GM11168 (cell line): ENCODE measurements around the gene TPRG1.

Experiments
- in situ Hi-C: fragments of 300-500 bp; cut with MboI; formaldehyde crosslinking; loops from one replicate; pipeline ENCODE4 v1.12.0; 2022; ENCODE audit warnings: low sequenced_read_pairs; ENCODE audit not compliant: unreplicated experiment

TPRG1 gene, protein sequence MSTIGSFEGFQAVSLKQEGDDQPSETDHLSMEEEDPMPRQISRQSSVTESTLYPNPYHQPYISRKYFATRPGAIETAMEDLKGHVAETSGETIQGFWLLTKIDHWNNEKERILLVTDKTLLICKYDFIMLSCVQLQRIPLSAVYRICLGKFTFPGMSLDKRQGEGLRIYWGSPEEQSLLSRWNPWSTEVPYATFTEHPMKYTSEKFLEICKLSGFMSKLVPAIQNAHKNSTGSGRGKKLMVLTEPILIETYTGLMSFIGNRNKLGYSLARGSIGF

DNA sequence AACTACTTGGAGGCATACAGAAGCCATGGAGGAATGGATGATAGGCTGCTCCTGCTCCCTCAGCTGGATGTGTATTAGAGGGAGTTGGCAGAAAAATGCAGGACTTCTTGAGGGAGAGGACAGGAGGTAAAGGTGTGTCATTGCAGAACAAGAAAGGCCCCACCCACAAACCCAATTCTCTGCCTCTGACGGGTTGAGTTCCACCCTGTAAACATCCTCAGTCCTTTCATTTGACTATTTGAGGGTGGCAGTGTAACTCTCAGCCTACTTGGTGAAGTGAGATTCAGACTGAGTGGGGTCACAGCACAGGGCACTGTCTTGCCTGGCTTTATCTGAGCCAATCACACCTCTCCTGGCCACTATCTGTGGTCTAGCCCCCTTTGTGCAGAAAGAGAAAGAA, at the start of gene TPRG1:
TPRG1 (plus strand) TSS at position 265 of the 400 bp plus-strand sequence. CDS start 35,414 bp downstream, outside the sequence.
- in situ Hi-C loops, result no loop called here

DNA sequence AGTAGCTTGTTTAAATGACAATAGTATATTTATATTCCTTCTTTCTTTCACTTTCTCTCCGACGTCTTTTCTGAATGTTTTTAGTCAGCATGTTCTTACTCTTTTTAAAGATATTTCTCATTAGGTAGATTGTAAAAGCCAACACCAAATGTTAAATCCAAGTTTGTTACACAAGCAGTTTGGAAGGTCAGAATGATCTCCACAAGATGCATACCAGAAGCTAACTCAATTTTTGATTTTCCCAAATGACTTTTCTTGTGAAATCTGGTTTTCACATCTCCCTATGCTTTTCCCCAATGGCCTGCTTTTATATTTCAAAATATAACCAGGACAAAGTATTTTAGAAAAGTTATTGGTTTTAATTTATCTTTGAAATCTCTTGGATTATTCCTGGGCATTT, 49.7 kb upstream of the TPRG1 start:
- in situ Hi-C loops, result no loop called here

DNA sequence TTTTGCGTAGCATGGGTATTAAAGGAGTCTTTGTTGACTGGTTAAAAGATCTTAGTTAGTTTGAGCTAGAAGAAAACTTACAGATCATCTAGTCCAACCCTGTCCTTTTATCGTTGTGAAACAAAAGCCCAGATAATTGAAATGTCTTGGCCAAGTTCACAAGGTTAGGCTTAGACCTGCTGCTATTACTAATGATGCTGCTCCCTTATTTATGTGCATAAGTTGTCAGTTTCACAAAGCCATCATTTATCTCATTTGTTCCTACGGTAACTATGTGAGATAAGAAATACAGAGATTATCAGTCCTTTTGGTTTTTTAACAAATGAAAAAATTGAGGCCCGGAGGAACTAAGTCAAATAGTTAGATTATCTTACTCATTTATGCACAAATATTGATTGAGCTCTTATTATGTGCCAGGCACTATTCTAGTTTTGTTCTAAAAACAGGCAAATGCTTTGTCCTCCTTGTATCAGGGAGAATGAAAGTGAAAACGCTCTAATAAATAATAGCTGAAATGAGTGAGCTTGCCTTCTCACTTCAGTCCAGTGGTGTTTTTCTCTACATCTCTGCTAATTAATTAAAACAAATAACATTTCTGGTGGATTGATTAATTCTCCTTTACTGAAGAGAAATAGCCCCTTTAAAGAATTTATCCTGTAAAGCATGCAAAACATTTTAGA, 49.1 kb upstream of the TPRG1 start:
- in situ Hi-C loops, result no loop called here

DNA sequence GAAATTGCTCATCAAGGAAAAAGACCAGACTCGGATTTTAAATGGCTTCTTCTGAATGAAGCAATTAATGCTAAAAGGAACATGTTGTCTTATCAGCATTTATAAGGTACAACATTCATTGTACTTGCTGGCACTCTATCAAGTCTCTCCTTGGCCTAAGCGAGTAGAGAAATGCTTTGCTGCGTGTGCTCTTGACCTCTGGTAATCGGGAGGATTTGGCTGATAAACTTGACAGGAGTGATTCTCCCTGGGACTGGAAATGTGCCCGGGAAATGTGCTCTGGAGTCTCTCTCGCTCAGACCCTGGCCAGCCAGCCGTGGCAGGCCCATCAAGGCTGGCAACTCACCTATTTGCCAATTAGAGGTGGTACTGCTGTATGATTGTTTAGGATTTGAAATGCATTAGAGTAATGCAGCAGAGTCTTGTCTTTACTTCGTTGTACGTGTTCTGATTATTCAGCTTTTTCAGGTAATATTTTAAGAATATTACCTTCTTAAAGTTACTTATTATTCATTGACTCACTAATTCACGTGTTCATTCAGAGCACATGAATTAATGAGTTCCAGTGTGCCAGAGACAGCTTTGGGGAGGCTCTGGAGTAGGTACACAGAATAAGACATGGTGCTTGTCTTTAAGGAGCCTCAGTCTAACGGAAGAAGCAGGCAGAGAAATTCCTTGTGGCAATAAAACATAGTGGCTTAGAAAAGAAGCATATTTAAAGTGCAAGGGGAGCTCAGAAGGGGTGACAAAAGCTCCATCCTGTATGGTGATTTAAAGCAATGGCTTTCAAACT, 48.0 kb upstream of the TPRG1 start:
- in situ Hi-C loops, result no loop called here

DNA sequence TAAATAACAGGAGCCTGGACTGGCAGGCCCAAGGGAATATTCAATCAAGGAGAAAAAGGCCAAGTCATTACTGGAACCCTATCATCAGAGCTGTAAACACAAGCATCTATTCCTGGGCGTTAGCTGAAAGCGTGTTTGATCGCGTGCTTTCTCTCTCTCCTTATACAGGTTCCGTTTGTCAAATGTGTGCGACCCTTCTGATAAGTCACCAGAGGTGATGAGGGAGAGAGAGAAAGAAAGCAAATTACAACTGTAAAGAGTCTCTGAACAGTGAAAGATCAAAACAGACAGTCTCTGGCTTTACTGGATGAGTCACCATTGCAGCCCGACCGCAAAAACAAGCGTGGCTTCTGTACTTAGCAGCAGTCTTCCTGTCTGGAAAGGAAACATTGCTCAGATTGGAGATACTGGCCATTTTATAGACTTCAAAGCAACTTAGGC, 39.5 kb upstream of the TPRG1 start:
- in situ Hi-C loops, result loop anchor here (25.0 kb wide), 1 partner anchor 1395 kb away; the partner anchor contains the start of gene BCL6

DNA sequence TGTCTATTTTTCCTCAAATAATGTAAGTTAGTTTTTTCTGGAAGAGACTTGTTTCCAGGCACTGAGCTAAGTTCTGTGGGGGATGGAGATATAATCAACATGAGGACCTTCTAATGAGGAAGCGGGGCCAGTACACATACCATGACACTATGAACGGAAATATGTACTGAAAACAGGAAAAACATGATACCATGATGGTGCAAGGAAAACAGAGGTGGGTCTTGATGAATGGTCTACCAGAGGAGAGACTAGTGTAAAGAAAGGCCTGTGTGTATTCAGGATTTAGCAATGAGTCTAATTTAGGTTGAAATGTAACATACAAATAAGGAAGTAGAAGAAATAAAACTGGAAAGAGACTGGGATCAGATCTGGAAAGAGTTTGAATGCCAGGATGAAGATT, 38.9 kb upstream of the TPRG1 start:
- in situ Hi-C loops, result loop anchor here (25.0 kb wide), 1 partner anchor 1396 kb away; the partner anchor contains the start of gene BCL6

DNA sequence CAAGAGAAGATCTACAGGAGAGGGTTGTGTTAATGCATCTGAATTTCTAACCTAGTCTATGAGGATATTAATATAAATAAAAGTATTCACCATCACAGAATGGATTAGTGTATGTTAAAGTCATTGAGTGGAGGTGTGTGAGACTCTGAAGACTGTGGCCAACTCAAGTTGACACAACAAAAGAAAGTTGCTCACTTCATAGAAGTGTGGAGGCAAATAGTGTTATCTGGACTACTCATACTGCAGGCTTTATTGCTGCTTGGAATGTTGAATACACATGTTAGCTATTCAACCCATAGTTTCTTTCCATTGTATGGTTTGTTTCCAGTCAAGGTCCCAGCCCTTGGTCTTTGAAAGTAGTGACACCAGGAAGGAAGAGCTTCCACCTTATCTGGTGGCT, 38.0 kb upstream of the TPRG1 start:
- in situ Hi-C loops, result loop anchor here (25.0 kb wide), 1 partner anchor 1396 kb away; the partner anchor contains the start of gene BCL6

DNA sequence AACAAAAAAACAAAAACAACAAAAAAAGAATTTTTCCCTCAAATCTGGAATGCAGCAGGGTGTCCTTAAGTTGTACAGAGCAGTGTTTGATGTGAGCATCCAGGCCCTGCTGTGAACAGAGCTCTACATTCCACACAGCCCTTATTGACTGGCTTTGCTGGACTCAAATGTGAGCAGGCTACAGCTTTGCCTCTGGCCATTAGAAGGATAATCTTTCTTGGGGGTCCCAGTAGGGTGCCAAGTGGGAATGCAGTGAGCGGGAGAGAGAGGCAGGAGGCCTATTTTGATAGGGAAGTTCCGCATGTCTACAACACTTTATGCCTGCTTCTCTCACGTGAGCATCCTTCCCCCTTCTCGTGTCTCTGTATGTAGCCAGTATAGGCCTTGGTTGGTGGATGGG, 34.4 kb upstream of the TPRG1 start:
- in situ Hi-C loops, result loop anchor here (25.0 kb wide), 1 partner anchor 1400 kb away; the partner anchor contains the start of gene BCL6

DNA sequence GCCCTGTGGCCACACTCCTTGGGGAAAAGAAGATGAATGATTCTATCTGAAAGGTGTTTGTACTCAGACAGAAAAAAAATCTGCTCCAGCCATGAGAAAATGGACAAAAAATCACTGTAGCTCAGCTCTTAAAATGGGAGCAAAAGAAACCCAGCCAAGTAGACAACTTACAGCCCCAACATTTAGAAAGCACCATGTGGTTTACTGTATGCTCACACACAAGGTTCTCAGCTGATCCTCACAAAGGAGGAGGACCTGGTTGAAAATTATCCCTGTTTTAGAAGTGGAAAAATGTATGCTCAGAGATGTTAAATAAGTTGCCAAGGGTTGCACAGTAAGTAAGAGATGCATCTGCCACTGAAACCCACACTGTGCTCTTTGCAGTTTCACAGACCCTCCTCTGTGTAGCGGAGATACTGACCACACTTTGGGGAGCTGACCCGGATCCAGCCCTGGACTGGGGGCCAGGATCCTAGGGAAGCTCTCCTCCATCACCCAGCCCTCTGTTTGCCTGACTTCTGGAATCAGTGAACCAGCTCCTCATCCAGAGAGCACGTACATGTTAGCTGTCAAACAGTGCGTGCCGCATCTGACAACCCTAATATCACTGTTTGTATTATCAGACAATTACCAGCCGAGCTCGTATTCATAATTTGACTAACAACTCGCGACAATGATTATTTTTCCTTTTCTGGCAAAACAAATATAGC, 32.7 kb upstream of the TPRG1 start:
- in situ Hi-C loops, result loop anchor here (25.0 kb wide), 1 partner anchor 1402 kb away; the partner anchor contains the start of gene BCL6

DNA sequence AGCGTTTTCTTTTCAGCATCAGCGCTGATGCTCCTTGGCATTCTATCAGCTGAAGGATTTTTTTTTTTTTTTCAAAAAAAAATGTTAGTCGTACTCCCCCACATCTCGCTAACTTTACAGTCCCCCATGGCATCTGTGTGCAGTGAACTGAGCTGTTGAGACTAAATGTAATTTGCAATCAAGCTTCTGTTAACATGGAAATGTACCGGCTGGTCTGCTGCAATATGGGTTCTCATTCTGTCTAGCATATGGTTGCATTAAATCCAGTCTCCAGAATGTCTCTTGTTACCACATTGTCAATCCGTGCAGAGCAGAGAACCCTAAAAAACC, 32.2 kb upstream of the TPRG1 start:
- in situ Hi-C loops, result loop anchor here (25.0 kb wide), 1 partner anchor 1402 kb away; the partner anchor contains the start of gene BCL6

DNA sequence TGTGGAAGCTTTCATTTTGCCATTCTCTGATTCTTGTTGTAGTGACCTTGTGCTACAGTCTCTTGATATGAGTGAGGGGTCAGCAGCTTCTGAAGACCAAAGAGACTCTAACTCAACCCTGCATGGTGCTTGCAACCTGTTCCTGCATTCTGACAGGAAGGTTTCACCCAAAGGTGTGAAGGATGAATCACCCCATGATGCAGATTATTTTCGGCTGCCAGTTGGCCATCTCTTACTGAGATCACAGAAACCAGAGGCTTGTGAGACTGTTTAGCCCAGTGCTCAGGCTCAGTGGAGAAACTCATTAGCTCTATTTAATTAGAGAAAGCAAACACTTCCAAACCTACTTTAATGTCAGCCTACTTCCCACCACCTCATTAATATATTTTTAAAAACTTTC, 29.2 kb upstream of the TPRG1 start:
- in situ Hi-C loops, result loop anchor here (25.0 kb wide), 1 partner anchor 1405 kb away; the partner anchor contains the start of gene BCL6

DNA sequence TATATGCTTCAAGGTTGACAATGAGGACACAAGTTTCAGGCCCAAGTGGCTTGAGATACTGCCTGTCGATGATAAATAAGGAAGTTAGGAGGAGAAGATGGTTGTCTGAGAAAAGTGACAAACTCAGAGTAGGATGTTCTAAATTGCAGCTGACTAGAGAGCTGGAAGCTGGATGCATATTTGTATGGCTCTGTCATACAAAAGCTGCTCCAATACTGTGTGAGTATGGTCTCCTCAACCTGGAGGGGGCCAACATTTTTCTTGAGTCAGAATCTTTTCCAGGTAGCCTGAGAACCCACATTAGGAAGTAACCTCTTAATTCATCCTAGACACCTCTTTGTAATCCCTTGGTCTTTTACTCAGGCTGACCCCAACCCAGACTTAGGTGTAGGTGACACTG, 28.4 kb upstream of the TPRG1 start:
- in situ Hi-C loops, result loop anchor here (25.0 kb wide), 1 partner anchor 1406 kb away; the partner anchor contains the start of gene BCL6

DNA sequence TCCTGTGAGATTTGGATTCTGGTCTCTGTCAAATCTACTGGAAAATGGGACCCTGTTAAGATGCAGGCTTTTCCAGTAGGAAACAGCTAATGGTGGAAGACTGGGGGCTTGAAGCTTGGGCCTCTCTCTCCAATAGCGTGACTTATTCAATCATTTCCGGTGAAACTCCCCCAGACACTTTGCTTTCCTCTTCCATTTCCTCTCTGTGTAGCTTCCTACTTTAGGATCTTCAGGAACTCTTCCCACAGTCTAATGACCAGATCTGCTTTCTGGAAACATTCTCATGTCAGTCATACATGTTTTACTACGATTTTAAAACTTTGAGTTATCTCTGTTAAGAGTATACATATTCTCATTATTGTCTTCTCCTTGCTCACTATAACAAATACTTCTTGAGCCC, 28.0 kb upstream of the TPRG1 start:
- in situ Hi-C loops, result loop anchor here (25.0 kb wide), 1 partner anchor 1406 kb away; the partner anchor contains the start of gene BCL6

DNA sequence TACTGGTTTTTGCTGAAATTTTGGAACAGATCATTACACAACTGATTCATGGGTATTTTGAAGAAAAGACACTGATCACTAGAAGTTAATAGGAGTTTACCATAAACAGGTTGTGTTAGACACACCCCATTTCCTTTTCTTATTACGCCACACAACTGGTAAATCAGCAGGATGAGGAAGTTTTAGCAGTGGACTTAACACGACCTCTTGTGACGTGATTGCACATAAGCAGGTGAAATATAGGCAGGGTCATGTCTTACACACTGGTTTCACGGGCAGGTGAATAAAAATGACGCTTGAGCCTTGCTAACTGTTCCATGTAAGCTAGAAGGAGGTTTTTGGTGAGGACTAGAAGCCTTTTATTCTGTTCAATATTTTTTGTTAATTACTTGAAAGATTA, 27.1 kb upstream of the TPRG1 start:
- in situ Hi-C loops, result loop anchor here (25.0 kb wide), 1 partner anchor 1407 kb away; the partner anchor contains the start of gene BCL6

DNA sequence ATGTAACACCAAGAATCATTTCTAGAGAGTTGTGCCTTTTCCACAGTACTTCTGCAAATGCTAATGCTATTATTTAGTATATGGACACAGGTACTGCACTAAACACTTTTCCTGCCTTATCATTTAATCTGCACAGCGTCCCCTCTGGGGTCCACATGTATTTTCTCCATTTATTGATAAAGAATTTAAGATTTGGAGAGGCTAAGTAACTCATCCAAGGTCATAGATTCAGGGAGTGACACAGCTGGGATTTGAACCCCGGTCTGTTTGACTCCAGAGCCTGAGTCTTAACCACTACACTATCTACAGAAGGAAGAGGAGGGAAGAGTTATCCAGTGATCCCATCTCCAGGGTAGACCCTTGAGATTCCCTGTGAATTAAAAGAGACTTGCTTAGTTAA, 24.9 kb upstream of the TPRG1 start:
- in situ Hi-C loops, result loop anchor here (25.0 kb wide), 1 partner anchor 1410 kb away; the partner anchor contains the start of gene BCL6

DNA sequence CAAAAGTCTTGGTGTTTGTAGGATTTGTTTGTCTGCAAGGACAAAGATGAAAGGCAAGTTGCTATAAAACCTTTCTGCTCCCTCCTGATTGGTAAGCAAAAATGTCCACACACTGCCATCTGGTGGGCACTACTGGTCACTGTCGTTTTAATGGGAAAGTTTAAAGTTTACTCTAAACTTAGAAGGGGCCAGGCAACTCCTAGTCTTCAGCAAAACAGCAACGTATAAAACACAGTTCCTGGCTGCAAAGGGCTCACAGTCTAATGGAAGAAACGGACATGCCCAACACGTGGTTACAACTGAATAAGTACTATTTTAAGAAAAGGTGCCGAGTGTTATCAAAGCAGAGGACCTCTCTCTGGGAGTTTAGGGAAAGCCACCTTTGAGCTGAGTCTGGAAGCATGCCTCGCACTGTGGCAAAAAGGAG, 23.7 kb upstream of the TPRG1 start:
- in situ Hi-C loops, result loop anchor here (25.0 kb wide), 1 partner anchor 1411 kb away; the partner anchor contains the start of gene BCL6

DNA sequence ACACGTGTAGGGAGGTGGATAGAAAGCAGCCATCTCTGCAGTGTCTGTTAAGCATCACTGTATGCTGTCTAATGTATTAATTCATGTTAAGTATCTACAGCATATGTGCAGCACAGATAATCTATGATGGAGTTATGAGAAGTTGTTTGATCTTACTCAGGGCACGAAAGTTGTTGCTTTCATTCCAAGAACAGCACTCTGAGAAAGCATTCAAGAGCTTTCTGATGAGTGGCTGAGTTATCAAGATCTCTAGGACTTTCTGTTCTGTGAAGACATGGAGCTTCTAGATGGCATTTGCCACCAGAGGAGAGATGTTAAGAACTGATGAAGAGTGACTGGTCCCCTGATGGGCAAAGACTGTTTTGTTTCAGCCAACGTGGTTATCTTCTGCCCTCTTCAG, 22.6 kb upstream of the TPRG1 start:
- in situ Hi-C loops, result loop anchor here (25.0 kb wide), 1 partner anchor 1412 kb away; the partner anchor contains the start of gene BCL6

DNA sequence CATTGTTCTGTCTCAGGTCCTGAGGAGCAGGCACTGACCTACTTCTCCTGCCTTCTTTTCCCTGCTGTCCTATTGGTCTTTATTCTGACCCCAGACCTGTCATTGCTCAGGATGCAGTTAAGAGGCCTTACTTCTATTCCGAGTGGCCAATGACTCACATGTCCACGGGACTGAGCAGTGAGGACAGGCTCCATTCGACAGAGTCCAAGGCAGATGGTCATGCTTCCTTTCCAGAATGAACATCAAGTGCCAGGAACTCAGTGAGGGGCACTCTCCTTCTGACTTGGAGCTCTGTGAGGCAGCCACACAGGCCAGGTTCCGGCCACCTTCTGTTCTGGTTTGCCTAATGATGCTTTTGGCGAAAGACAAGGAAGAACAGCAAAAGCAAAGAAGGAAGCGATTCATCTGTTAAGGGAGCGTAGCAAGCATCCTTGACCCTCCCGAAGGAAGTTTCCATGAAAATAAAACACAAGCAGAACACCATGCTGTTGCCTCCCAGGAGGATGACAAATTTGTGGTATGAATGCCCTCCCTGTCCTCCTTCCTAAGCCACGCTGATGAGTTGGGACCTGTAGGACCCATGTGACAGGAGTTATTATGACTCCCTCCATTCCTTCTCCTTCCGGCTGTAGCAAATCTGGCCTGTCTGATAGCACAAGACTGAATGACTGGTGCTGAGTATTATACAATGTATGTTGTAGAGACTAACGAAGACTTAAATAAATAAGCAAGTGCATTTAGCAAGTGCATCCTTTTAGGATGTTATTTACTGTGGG, 14.4 kb upstream of the TPRG1 start:
- in situ Hi-C loops, result no loop called here

DNA sequence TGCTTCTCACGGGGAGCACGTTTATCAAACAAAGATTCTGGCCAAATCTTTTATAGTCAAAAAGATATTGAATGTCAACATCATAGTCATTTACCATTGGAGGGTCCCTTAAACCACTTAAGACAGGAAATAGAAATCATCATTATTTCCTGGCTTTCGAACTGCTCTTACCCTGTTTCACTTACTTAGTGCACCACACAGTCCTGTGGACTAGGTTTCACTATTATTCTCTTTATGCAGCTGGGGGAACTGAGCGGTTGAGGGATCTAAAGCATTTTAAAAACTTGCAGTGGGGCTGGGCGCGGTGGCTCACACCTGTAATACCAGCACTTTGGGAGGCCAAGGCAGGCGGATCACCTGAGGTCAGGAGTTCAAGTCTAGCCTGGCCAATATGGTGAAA, 13.7 kb upstream of the TPRG1 start:
- in situ Hi-C loops, result no loop called here
